B cell (primary cell): Measurements from ENCODE around the gene LRRN4CL. TPM values are rescaled to one million over a fixed set of nuclear protein-coding genes. Genes with fewer than 3 reads are reported as not detected.
A peak's percentile ranks its signal among the peaks of the same experiment; 100 is the strongest.

Source experiments
- ATAC-seq: fragments of 200-7000 bp; cut with Tn5 transposase; one replicate; pipeline ENCODE4 v1.10.0; 2021; ENCODE audit warnings: low read depth, mild to moderate bottlenecking, moderate number of reproducible peaks, moderate library complexity
- CTCF ChIA-PET: fragments of 350-600 bp; sonication (Branson Sonifier 250); formaldehyde crosslinking; loops from one replicate; lab custom pipeline; 2021; ENCODE audit warnings: antibody characterized with exemption, inconsistent platforms; lab: Charles Lee
- POLR2A ChIA-PET: fragments of 350-600 bp; sonication (Branson Sonifier 250); formaldehyde crosslinking; loops from one replicate; lab custom pipeline; 2021; ENCODE audit warnings: antibody characterized with exemption; lab: Charles Lee
- DNase-seq: peaks from one replicate; pipeline ENCODE4 v3.0.0; 2013
- H2AFZ ChIP-seq: 2 replicates; pipeline ENCODE4 v1.6.1; 2012; ENCODE audit warnings: mild to moderate bottlenecking, low read depth, low read length; ENCODE audit not compliant: insufficient read depth, poor library complexity, severe bottlenecking
- H3K27ac ChIP-seq, 2 donors: 1 replicate in 1 of 2; 2 replicates in 1 of 2; pipeline ENCODE4 v1.5.1; 2012 to 2013; ENCODE audit warnings: low read length in 2 of 2, mild to moderate bottlenecking in 2 of 2, moderate library complexity in 1 of 2
- H3K27me3 ChIP-seq, 4 experiments: fragments of 200-600 bp in 1 of 4; sonication (generic) in 1 of 4; replicated peaks in 1 of 4; 1 replicate in 2 of 4; 2 replicates in 2 of 4; pipeline versions ENCODE4 v1.6.1 to v1.7.0; 2013 to 2016; ENCODE audit warnings: low read length in 3 of 4, mild to moderate bottlenecking in 2 of 4, mixed read lengths in 1 of 4, moderate library complexity in 1 of 4; ENCODE audit not compliant: insufficient read depth in 4 of 4, control insufficient read depth in 3 of 4; ENCODE audit errors: control extremely low read depth in 1 of 4
- H3K36me3 ChIP-seq, 2 experiments: replicated peaks in 1 of 2; 1 replicate in 1 of 2; 2 replicates in 1 of 2; pipeline versions ENCODE4 v1.6.1 to v1.7.1; 2013; ENCODE audit warnings: low read length in 1 of 2; ENCODE audit not compliant: insufficient read depth in 2 of 2, control insufficient read depth in 1 of 2; ENCODE audit errors: control extremely low read depth in 1 of 2, extremely low read depth in 1 of 2
- H3K4me1 ChIP-seq, 2 donors: fragments of 200-600 bp in 1 of 2; sonication (generic) in 1 of 2; 1 replicate in 1 of 2; 2 replicates in 1 of 2; pipeline versions ENCODE4 v1.5.1 to v1.6.1; 2013 to 2017; ENCODE audit warnings: low read length in 2 of 2; ENCODE audit not compliant: control insufficient read depth in 2 of 2, insufficient read depth in 2 of 2
- H3K4me2 ChIP-seq: replicated peaks from 2 replicates; pipeline ENCODE3; 2012; ENCODE audit warnings: mild to moderate bottlenecking, low read depth, low read length; ENCODE audit not compliant: poor library complexity, severe bottlenecking
- H3K4me3 ChIP-seq, 5 experiments: fragments of 200-600 bp in 1 of 5; sonication (generic) in 1 of 5; 1 replicate in 3 of 5; 2 replicates in 2 of 5; pipeline versions ENCODE4 v1.5.1 to v1.7.0; 2011 to 2016; ENCODE audit warnings: low read length in 4 of 5, mild to moderate bottlenecking in 4 of 5, low read depth in 2 of 5, control low read depth in 1 of 5, moderate library complexity in 1 of 5; ENCODE audit not compliant: insufficient read depth in 1 of 5; ENCODE audit errors: control extremely low read depth in 1 of 5, extremely low read depth in 1 of 5
- H3K79me2 ChIP-seq: fragments of 200-600 bp; sonication (generic); one replicate; pipeline ENCODE4 v1.6.0; 2016; ENCODE audit warnings: low read length; ENCODE audit not compliant: control insufficient read depth, insufficient read depth
- H3K9ac ChIP-seq: fragments of 200-600 bp; sonication (generic); 2 replicates; pipeline ENCODE4 v1.6.1; 2017; ENCODE audit warnings: mild to moderate bottlenecking, low read length, moderate library complexity
- H3K9me3 ChIP-seq, 3 donors: one replicate each; pipeline versions ENCODE4 v1.6.1 to v1.7.1; 2013; ENCODE audit warnings: low read length in 2 of 3; ENCODE audit not compliant: control insufficient read depth in 2 of 3, insufficient read depth in 1 of 3; ENCODE audit errors: control extremely low read depth in 1 of 3
- H4K20me1 ChIP-seq: 2 replicates; pipeline ENCODE4 v1.6.0; 2012; ENCODE audit warnings: mild to moderate bottlenecking, low read length; ENCODE audit not compliant: insufficient read depth, control insufficient read depth, poor library complexity, severe bottlenecking
- H3K27ac Mint-ChIP-seq: one replicate; pipeline ENCODE4 v1.8.0; 2021; ENCODE audit warnings: mixed read lengths
- H3K27me3 Mint-ChIP-seq: one replicate; pipeline ENCODE4 v1.8.0; 2021; ENCODE audit warnings: mixed read lengths
- H3K4me1 Mint-ChIP-seq: one replicate; pipeline ENCODE4 v1.8.0; 2021; ENCODE audit warnings: mixed read lengths
- H3K4me3 Mint-ChIP-seq: one replicate; pipeline ENCODE4 v1.8.0; 2021; ENCODE audit warnings: mixed read lengths
- H3K9me3 Mint-ChIP-seq: one replicate; pipeline ENCODE4 v1.8.0; 2022; ENCODE audit warnings: mixed read lengths; ENCODE audit not compliant: insufficient read depth
- EZH2 ChIP-seq: IDR thresholded peaks from 2 replicates; pipeline ENCODE4 v1.6.1; 2012; ENCODE audit warnings: borderline replicate concordance, low read depth, mild to moderate bottlenecking, moderate library complexity, low read length; ENCODE audit not compliant: insufficient read depth, poor library complexity, severe bottlenecking
- WGBS: methylation state at CpG from one replicate; pipeline ENCODE4 v1.1.5; 2013; ENCODE audit warnings: missing lambda C conversion rate; ENCODE audit not compliant: insufficient coverage; 5-methylcytosine and 5-hydroxymethylcytosine counted together
- intact Hi-C: fragments of 100-400 bp; cut with micrococcal nuclease; formaldehyde crosslinking; loops from one replicate; pipeline ENCODE4 v1.10.0; 2022
- polyA plus RNA-seq: library from polyadenylated mRNA; depleted of rRNA; stranded (reverse); fragments of >200 nt; gene quantifications from 2 replicates; pipeline ENCODE4 v1.2.3, GENCODE V29; 2012
- total RNA-seq, 2 donors: library from RNA; stranded (reverse); fragments of 120-200 nt in 1 of 2; gene quantifications; 1 replicate in 1 of 2; 2 replicates in 1 of 2; pipeline versions ENCODE4 v1.2.3 to v1.2.4, GENCODE V29; 2013 to 2022
- TF ChIP-seq, protein P1 (sequence below): fragments of 200-600 bp; IDR thresholded peaks from one replicate; pipeline ENCODE4 v1.8.0; 2022; ENCODE audit warnings: antibody characterized with exemption, mild to moderate bottlenecking

LRRN4CL gene
- total and polyA plus RNA-seq, 2 donors (not counting 1 experiment from before 2014, with no cell fraction given), result 0.03 to 0.25 TPM

DNA sequence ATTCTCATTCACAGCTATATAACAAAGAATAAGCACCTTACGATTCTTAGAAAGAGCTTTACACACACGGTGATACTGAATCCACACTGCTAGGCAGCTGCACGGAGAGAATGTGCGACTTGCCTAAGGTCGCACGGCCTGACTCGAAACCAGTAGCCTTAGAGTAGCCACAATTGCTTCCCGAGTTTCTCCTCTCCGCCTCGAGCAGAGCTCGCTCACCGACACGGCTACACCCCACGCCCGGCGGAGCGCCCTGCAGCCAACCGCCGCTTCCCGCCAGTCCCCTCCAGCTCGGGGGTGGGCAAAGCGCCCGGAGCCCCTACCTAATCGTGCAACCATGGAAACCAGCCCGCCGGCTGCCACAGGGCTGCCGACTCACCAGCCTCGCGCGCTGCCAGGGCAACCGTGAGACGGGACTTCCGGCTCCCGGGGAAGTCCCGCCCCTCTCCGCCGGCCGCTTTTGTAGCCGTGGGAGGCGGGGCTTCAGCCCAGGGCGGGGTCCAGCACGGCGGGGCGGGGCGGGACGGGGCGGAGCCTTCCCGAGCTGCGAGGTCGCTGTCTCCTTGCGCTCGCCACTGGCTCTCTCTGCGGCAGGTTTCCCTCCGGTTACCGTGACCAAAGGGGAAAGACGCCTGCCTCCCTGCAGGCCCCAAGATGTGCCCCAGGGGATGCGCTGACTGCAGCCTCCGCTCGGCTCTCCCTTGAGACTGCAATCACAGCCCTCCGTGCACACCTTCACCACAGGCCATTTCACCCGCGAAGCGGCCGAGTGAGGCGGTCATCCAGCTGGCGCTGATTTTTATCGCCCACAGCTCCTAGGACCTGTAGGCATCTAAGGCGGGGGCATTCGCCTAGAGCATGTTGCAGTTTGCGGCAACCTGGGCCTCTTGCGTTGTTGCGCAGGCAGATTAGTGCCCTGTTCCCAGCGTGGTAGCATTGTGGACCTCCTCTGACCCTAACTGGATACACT, 16.8 kb upstream of the LRRN4CL start:
- intact Hi-C loops, result loop anchor here (1.0 to 5.0 kb wide), 6 partner anchors 41 to 175 kb away; partner anchors contain the start of genes C11orf98, CSKMT, EEF1G and ROM1
- H3K27me3 Mint-ChIP-seq, result no peaks in the 10 kb centered on the region
- CTCF ChIA-PET, result interaction anchor here (0.5 to 3.3 kb wide), 13 partner anchors 12 to 1482 kb away, joined by 3 to 13 read pairs (median 4); partner anchors contain the start of genes HNRNPUL2, SLC3A2, TTC9C and TUT1

More for the DNA sequence above, 16.8 kb upstream of the LRRN4CL start:
- Histone ChIP-seq H3K27me3 (no peaks in the 10 kb centered on the region), H3K36me3 (peaks cover 0 to 8% of the 10 kb centered on the region in 2 experiments), H2AFZ (peak overlapping the region; percentile 86), H3K27ac (peak overlapping the region; percentile 61 to 91), H3K4me1 (peaks cover 39 to 50% of the 10 kb centered on the region in 2 donors), H3K9me3 (no peaks in the 10 kb centered on the region), H3K4me3 (peak overlapping the region; percentile 65 to 86 (median 69)), H3K9ac (peak overlapping the region; percentile 83), H3K79me2 (peaks cover 25% of the 10 kb centered on the region), H4K20me1 (no peaks in the 10 kb centered on the region), H3K4me2 (peak overlapping the region; percentile 95)
- Mint-ChIP-seq H3K9me3 (no peaks in the 10 kb centered on the region), H3K4me1 (peaks cover 51% of the 10 kb centered on the region), H3K4me3 (peak overlapping the region; percentile 92), H3K27ac (peak overlapping the region; percentile 91)
- 7% methylated on average over 73 of the region's 73 CpGs for WGBS
- TF ChIP-seq, protein P1, sequence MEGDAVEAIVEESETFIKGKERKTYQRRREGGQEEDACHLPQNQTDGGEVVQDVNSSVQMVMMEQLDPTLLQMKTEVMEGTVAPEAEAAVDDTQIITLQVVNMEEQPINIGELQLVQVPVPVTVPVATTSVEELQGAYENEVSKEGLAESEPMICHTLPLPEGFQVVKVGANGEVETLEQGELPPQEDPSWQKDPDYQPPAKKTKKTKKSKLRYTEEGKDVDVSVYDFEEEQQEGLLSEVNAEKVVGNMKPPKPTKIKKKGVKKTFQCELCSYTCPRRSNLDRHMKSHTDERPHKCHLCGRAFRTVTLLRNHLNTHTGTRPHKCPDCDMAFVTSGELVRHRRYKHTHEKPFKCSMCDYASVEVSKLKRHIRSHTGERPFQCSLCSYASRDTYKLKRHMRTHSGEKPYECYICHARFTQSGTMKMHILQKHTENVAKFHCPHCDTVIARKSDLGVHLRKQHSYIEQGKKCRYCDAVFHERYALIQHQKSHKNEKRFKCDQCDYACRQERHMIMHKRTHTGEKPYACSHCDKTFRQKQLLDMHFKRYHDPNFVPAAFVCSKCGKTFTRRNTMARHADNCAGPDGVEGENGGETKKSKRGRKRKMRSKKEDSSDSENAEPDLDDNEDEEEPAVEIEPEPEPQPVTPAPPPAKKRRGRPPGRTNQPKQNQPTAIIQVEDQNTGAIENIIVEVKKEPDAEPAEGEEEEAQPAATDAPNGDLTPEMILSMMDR, result no peak
- TF ChIP-seq EZH2, result no peak
- POLR2A ChIA-PET, result interaction anchor here (0.5 to 6.5 kb wide), 18 partner anchors 10 to 175 kb away, joined by 3 to 66 read pairs (median 3); partner anchors contain the start of genes B3GAT3, C11orf98, CSKMT and HNRNPUL2
- peak; percentile 95 for DNase-seq
- peak; percentile 73 for ATAC-seq
